ENCODE results near the gene MAGEL2. TPM values are rescaled to one million over a fixed set of nuclear protein-coding genes. Genes with fewer than 3 reads are reported as not detected.
A peak's percentile ranks its signal among the peaks of the same experiment; 100 is the strongest.

The MAGEL2 gene
- total RNA-seq (1 to 10 TPM in 2 of 7 donors, under 1 TPM in 4, not detected in 1; 0.17 to 1.9 (median 0.55) TPM), polyA plus RNA-seq (under 1 TPM; 0.02 to 0.06 (median 0.04) TPM)
- long read RNA-seq, donor 1: 0 reads
- long read RNA-seq, donor 2: 0 reads

GRCh38 chr15:23647421-23648370, at the start of gene MAGEL2:
Gene MAGEL2 (minus strand): TSS chr15:23647867. CDS start chr15:23647742, 125 bp downstream.
- no peaks in the 10 kb centered on the region for H3K9me3 ChIP-seq
- TF ChIP-seq POLR2AphosphoS5 (IDR thresholded peaks at IDR 0.05) (no peak), POLR2A (IDR thresholded peaks at IDR 0.05) (no peak)
- TF ChIP-seq, protein P1, sequence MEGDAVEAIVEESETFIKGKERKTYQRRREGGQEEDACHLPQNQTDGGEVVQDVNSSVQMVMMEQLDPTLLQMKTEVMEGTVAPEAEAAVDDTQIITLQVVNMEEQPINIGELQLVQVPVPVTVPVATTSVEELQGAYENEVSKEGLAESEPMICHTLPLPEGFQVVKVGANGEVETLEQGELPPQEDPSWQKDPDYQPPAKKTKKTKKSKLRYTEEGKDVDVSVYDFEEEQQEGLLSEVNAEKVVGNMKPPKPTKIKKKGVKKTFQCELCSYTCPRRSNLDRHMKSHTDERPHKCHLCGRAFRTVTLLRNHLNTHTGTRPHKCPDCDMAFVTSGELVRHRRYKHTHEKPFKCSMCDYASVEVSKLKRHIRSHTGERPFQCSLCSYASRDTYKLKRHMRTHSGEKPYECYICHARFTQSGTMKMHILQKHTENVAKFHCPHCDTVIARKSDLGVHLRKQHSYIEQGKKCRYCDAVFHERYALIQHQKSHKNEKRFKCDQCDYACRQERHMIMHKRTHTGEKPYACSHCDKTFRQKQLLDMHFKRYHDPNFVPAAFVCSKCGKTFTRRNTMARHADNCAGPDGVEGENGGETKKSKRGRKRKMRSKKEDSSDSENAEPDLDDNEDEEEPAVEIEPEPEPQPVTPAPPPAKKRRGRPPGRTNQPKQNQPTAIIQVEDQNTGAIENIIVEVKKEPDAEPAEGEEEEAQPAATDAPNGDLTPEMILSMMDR (IDR thresholded peaks at IDR 0.05 in 8 of 11, conservative IDR thresholded peaks at IDR 0.05 in 3 of 11): no peak
- WGBS, 5 donors: 48 to 62% (median 53%) methylated on average over 22 to 37 of the region's 37 CpGs
- H3K4me3 ChIP-seq: peak within 1 kb of the TSS in 3 of 8 donors; percentile 13 to 56 (median 23)
- intact Hi-C loops (cut with DNase I; ENCODE audit: low total_unique reads): loop anchor here (10.0 kb wide), 1 partner anchor 1857 kb away; no protein-coding TSS in a partner anchor
- H3K4me1 ChIP-seq: no peaks in the 10 kb centered on the region
- H3K27ac ChIP-seq: no peak within 1 kb of the TSS
- no peak for DNase-seq
- peaks cover 0 to 41% (median 5%) of the 10 kb centered on the region in 7 donors for H3K27me3 ChIP-seq (replicated peaks in 1 of 7)
- H3K36me3 ChIP-seq: no peaks in the 10 kb centered on the region

- Histone ChIP-seq H3K27me3 (replicated peaks in 1 of 7) (no peaks in the 10 kb centered on the region), H3K27ac (no peak overlapping the region), H3K4me1 (no peaks in the 10 kb centered on the region), H3K36me3 (no peaks in the 10 kb centered on the region), H3K4me3 (no peak overlapping the region), H3K9me3 (peaks cover 0 to 12% (median 1%) of the 10 kb centered on the region in 8 donors)
- WGBS, 5 donors: 61 to 79% (median 73%) methylated on average over 2 of the region's 2 CpGs
- no peak for DNase-seq
- intact Hi-C loops (cut with DNase I; ENCODE audit: low total_unique reads): no loop called here
- TF ChIP-seq POLR2AphosphoS5 (IDR thresholded peaks at IDR 0.05): no peak
- no peak for TF ChIP-seq POLR2A (IDR thresholded peaks at IDR 0.05)
- TF ChIP-seq, protein P1 (IDR thresholded peaks at IDR 0.05 in 8 of 11, conservative IDR thresholded peaks at IDR 0.05 in 3 of 11): no peak
These were observed 47.6 kb upstream of the MAGEL2 start for GRCh38 chr15:23695282-23695681.

DNA sequence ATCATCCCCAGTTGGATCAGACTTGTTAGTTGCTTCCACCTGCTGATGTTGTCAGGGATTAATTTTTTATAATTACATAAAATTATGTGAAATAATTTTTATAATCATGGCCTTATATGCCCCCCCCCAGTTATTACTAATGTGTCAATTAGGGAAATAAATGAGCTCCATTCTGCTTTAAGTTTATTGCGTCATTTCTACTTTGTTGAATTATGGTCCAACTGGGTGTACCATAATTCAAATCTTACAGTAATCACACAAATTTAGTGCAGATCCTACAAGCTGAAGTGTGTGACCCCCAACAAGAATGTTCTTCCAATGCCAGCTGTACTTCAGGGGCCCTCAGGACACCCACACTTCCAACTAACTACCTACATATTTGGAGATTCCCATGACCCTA, 46.9 kb upstream of the MAGEL2 start:
- WGBS, 5 donors: 87 to 100% (median 94%) methylated on average over 1 of the region's 1 CpG
- no peaks in the 10 kb centered on the region for H3K36me3 ChIP-seq
- no peaks in the 10 kb centered on the region for H3K27me3 ChIP-seq (replicated peaks in 1 of 7)

More for the DNA sequence above, 46.9 kb upstream of the MAGEL2 start:
- no peak for DNase-seq
- H3K9me3 ChIP-seq: peaks cover 0 to 12% (median 1%) of the 10 kb centered on the region in 8 donors
- intact Hi-C loops (cut with DNase I; ENCODE audit: low total_unique reads): no loop called here
- TF ChIP-seq POLR2AphosphoS5 (IDR thresholded peaks at IDR 0.05): no peak
- no peak for TF ChIP-seq POLR2A (IDR thresholded peaks at IDR 0.05)
- TF ChIP-seq, protein P1 (IDR thresholded peaks at IDR 0.05 in 8 of 11, conservative IDR thresholded peaks at IDR 0.05 in 3 of 11): no peak
- H3K27ac ChIP-seq: no peak overlapping the region
- no peaks in the 10 kb centered on the region for H3K4me1 ChIP-seq
- no peak overlapping the region for H3K4me3 ChIP-seq

All from spleen (tissue), 13 donors.